ENCODE results near the gene ADCY2.

ADCY2 gene

GRCh38 chr5:7714697-7715096 is 318.8 kb downstream of the ADCY2 start:
- Histone ChIP-seq H3K4me3 (ENCODE audit: extremely low read depth, insufficient read depth, low read length, poor library complexity, severe bottlenecking) (no peak overlapping the region), H3K4me1 (ENCODE audit: control insufficient read depth, insufficient read depth, low read length, poor library complexity, severe bottlenecking) (peaks cover 16% of the 10 kb centered on the region), H3K36me3 (ENCODE audit: control insufficient read depth, insufficient read depth, low read length) (no peaks in the 10 kb centered on the region), H3K9me3 (ENCODE audit: control insufficient read depth, low read length) (no peaks in the 10 kb centered on the region), H3K27ac (ENCODE audit: low read depth, low read length, severe bottlenecking) (no peak overlapping the region)

- Histone ChIP-seq H3K9me3 (ENCODE audit: control insufficient read depth, low read length) (no peaks in the 10 kb centered on the region), H3K4me3 (ENCODE audit: extremely low read depth, insufficient read depth, low read length, poor library complexity, severe bottlenecking) (no peak overlapping the region), H3K4me1 (ENCODE audit: control insufficient read depth, insufficient read depth, low read length, poor library complexity, severe bottlenecking) (peaks cover 13% of the 10 kb centered on the region), H3K36me3 (ENCODE audit: control insufficient read depth, insufficient read depth, low read length) (no peaks in the 10 kb centered on the region), H3K27ac (ENCODE audit: low read depth, low read length, severe bottlenecking) (no peak overlapping the region)
- WGBS, 2 experiments (ENCODE audit: insufficient coverage in 2 of 2): 71 to 86% methylated on average over 3 to 4 of the region's 4 CpGs
These were observed 321.8 kb downstream of the ADCY2 start for GRCh38 chr5:7717691-7718090.

GRCh38 chr5:7728076-7728475 is 332.1 kb downstream of the ADCY2 start:
- Histone ChIP-seq H3K36me3 (ENCODE audit: control insufficient read depth, insufficient read depth, low read length) (no peaks in the 10 kb centered on the region), H3K4me1 (ENCODE audit: control insufficient read depth, insufficient read depth, low read length, poor library complexity, severe bottlenecking) (no peaks in the 10 kb centered on the region), H3K4me3 (ENCODE audit: extremely low read depth, insufficient read depth, low read length, poor library complexity, severe bottlenecking) (no peak overlapping the region), H3K9me3 (ENCODE audit: control insufficient read depth, low read length) (no peaks in the 10 kb centered on the region), H3K27ac (ENCODE audit: low read depth, low read length, severe bottlenecking) (no peak overlapping the region)
- WGBS, 2 experiments (ENCODE audit: insufficient coverage in 2 of 2): 90 to 100% methylated on average over 4 of the region's 4 CpGs

DNA sequence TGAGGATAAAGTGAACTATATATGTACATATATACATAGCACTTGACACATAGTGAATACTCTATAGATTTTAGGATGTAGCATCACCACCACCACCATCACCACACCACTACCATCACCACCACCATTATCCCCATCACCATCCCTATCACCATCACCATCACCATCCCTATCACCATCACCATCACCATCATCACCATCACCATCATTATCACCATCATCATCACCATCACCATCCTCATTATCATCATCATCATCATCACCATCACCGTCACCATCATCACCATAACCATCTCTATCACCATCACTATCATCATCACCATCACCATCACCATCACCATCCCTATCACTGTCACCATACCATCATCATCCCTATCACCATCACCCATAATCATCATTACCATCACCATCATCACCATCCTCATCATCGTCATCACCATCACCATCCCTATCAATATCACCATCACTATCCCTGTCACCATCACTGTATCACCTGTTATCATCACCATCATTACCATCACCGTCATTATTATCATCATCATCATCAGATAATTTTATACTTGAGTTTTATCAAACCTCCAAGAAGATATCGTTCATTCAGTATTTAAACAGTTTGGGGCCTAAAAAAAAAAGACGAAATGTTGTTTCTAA is 345.6 kb downstream of the ADCY2 start:
- no peaks in the 10 kb centered on the region for H3K4me1 ChIP-seq (ENCODE audit: control insufficient read depth, insufficient read depth, low read length, poor library complexity, severe bottlenecking)
- no peaks in the 10 kb centered on the region for H3K9me3 ChIP-seq (ENCODE audit: control insufficient read depth, low read length)
- H3K27ac ChIP-seq (ENCODE audit: low read depth, low read length, severe bottlenecking): no peak overlapping the region
- WGBS, 2 experiments (ENCODE audit: insufficient coverage in 2 of 2): 87 to 91% methylated on average over 3 of the region's 5 CpGs
- H3K36me3 ChIP-seq (ENCODE audit: control insufficient read depth, insufficient read depth, low read length): no peaks in the 10 kb centered on the region
- H3K4me3 ChIP-seq (ENCODE audit: extremely low read depth, insufficient read depth, low read length, poor library complexity, severe bottlenecking): no peak overlapping the region

DNA sequence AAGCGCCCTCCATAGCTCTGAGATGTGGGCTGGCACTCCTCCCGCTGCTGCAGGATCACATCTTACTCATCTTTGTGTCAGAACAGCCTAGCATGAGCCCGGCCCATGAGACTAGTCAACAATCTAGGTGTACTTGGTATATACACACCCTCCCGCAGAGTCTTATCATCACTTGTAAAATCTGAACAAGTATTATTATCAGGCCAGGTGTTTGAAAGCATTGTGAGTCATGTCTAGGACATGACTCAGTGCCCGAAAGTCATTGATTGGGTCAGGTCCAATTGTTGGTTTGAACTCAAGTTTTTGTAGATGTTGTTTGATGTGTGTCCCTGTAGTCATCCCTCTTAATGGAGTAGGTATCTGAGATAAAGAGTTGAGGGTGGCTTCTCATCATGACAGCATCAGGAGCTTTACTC is 346.3 kb downstream of the ADCY2 start:
- H3K4me3 ChIP-seq (ENCODE audit: extremely low read depth, insufficient read depth, low read length, poor library complexity, severe bottlenecking): no peak overlapping the region
- H3K36me3 ChIP-seq (ENCODE audit: control insufficient read depth, insufficient read depth, low read length): no peaks in the 10 kb centered on the region
- H3K27ac ChIP-seq (ENCODE audit: low read depth, low read length, severe bottlenecking): no peak overlapping the region
- H3K4me1 ChIP-seq (ENCODE audit: control insufficient read depth, insufficient read depth, low read length, poor library complexity, severe bottlenecking): no peaks in the 10 kb centered on the region
- WGBS, 2 experiments (ENCODE audit: insufficient coverage in 2 of 2): 89 to 94% methylated on average over 3 to 5 of the region's 5 CpGs
- H3K9me3 ChIP-seq (ENCODE audit: control insufficient read depth, low read length): no peaks in the 10 kb centered on the region

DNA sequence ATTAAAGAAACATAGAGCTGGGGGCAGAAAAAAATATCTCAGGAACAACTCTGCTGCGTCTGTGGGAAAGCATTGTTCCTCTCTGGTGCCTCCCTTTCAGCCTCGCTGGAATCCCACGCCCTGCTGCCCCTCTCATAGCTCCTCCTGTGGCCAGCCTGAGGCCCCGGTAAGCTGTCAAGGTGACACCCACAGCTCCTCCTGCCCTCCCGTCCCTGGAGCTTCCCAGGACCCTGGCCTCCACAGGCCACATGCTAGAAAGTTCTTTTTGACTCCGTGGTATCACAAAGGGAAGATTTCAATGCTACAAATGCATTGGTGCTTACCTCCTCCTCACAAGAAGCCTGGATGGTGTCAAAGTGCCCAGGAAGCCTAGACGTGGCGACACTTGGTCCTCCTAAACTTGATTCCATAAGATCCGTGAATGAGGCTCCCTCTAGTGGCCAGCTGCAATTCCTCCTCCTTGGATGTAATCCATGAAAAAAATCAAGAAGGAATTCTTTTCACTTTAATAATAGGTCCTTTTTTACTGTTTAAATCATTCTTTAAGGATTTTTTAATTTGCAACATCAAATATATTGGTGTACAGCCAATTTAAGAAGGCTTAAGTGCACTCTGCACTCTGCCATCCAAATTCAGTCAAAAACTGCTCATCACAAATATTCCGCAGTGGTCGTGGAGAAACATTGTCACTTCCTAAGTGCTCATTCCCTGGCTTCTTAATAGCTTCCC is 350.1 kb downstream of the ADCY2 start:
- Histone ChIP-seq H3K9me3 (ENCODE audit: control insufficient read depth, low read length) (no peaks in the 10 kb centered on the region), H3K36me3 (ENCODE audit: control insufficient read depth, insufficient read depth, low read length) (no peaks in the 10 kb centered on the region), H3K4me1 (ENCODE audit: control insufficient read depth, insufficient read depth, low read length, poor library complexity, severe bottlenecking) (no peaks in the 10 kb centered on the region), H3K27ac (ENCODE audit: low read depth, low read length, severe bottlenecking) (no peak overlapping the region), H3K4me3 (ENCODE audit: extremely low read depth, insufficient read depth, low read length, poor library complexity, severe bottlenecking) (no peak overlapping the region)
- 34 to 52% methylated on average over 6 to 8 of the region's 11 CpGs for WGBS, 2 experiments (ENCODE audit: insufficient coverage in 2 of 2)

GRCh38 chr5:7747728-7748127 is 351.8 kb downstream of the ADCY2 start:
- no peaks in the 10 kb centered on the region for H3K4me1 ChIP-seq (ENCODE audit: control insufficient read depth, insufficient read depth, low read length, poor library complexity, severe bottlenecking)
- H3K36me3 ChIP-seq (ENCODE audit: control insufficient read depth, insufficient read depth, low read length): no peaks in the 10 kb centered on the region
- H3K27ac ChIP-seq (ENCODE audit: low read depth, low read length, severe bottlenecking): no peak overlapping the region
- H3K4me3 ChIP-seq (ENCODE audit: extremely low read depth, insufficient read depth, low read length, poor library complexity, severe bottlenecking): no peak overlapping the region
- H3K9me3 ChIP-seq (ENCODE audit: control insufficient read depth, low read length): no peaks in the 10 kb centered on the region
- 67% methylated on average over 4 of the region's 6 CpGs; no CpG with 5 or more reads in 1 of the 2 experiments for WGBS, 2 experiments (ENCODE audit: insufficient coverage in 2 of 2)

- 84 to 88% methylated on average over 6 to 7 of the region's 7 CpGs for WGBS, 2 experiments (ENCODE audit: insufficient coverage in 2 of 2)
- Histone ChIP-seq H3K36me3 (ENCODE audit: control insufficient read depth, insufficient read depth, low read length) (no peaks in the 10 kb centered on the region), H3K4me1 (ENCODE audit: control insufficient read depth, insufficient read depth, low read length, poor library complexity, severe bottlenecking) (no peaks in the 10 kb centered on the region), H3K4me3 (ENCODE audit: extremely low read depth, insufficient read depth, low read length, poor library complexity, severe bottlenecking) (no peak overlapping the region), H3K9me3 (ENCODE audit: control insufficient read depth, low read length) (no peaks in the 10 kb centered on the region), H3K27ac (ENCODE audit: low read depth, low read length, severe bottlenecking) (no peak overlapping the region)
These were observed 353.7 kb downstream of the ADCY2 start for GRCh38 chr5:7749626-7750025.

DNA sequence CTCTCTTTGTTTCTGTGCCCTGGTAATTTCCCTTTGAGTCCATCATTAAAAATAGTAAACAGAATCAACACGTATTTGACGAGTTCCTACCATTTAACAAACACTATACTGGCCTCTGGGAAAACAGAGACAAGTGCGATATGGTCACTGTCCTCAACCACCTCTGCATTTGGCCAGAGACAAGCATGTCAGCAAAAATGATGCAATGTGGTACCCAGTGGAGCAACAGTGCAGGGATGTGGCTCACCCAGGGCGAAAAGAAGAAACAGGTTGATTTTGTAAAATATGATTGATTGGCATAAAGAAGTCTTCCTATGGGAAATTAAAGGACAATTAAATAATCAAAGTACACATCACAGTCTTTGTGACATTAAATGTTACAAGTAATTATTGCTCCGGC is 355.9 kb downstream of the ADCY2 start:
- WGBS, 2 experiments (ENCODE audit: insufficient coverage in 2 of 2): 90 to 100% methylated on average over 2 of the region's 5 CpGs
- Histone ChIP-seq H3K36me3 (ENCODE audit: control insufficient read depth, insufficient read depth, low read length) (no peaks in the 10 kb centered on the region), H3K4me1 (ENCODE audit: control insufficient read depth, insufficient read depth, low read length, poor library complexity, severe bottlenecking) (no peaks in the 10 kb centered on the region), H3K27ac (ENCODE audit: low read depth, low read length, severe bottlenecking) (no peak overlapping the region), H3K9me3 (ENCODE audit: control insufficient read depth, low read length) (no peaks in the 10 kb centered on the region), H3K4me3 (ENCODE audit: extremely low read depth, insufficient read depth, low read length, poor library complexity, severe bottlenecking) (no peak overlapping the region)

DNA sequence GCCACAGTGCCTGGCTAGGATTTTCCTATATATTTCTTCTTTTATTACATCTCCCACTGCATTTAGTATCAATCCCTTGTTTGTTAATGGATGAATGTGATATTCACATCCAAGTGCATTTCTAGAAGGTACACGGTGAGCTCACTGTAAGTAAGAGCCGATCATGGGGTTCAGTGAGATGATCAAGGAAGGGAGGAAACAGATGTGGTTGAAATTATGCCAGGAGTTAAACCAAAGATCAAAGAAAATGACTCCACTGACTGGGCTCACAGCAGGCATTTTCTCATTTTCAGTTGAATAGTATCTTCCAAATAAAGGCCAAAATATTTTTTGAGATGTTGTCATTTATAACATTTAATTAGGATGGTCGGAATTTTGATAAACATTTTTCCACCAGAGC is 357.2 kb downstream of the ADCY2 start:
- Histone ChIP-seq H3K4me1 (ENCODE audit: control insufficient read depth, insufficient read depth, low read length, poor library complexity, severe bottlenecking) (no peaks in the 10 kb centered on the region), H3K36me3 (ENCODE audit: control insufficient read depth, insufficient read depth, low read length) (no peaks in the 10 kb centered on the region), H3K9me3 (ENCODE audit: control insufficient read depth, low read length) (no peaks in the 10 kb centered on the region), H3K27ac (ENCODE audit: low read depth, low read length, severe bottlenecking) (no peak overlapping the region), H3K4me3 (ENCODE audit: extremely low read depth, insufficient read depth, low read length, poor library complexity, severe bottlenecking) (no peak overlapping the region)
- WGBS, 2 experiments (ENCODE audit: insufficient coverage in 2 of 2): 80 to 83% methylated on average over 1 of the region's 3 CpGs

GRCh38 chr5:7753596-7753995 is 357.7 kb downstream of the ADCY2 start:
- no peak overlapping the region for H3K4me3 ChIP-seq (ENCODE audit: extremely low read depth, insufficient read depth, low read length, poor library complexity, severe bottlenecking)
- WGBS, 2 experiments (ENCODE audit: insufficient coverage in 2 of 2): no CpG with 5 or more reads among the region's 1 CpG
- H3K27ac ChIP-seq (ENCODE audit: low read depth, low read length, severe bottlenecking): no peak overlapping the region
- H3K36me3 ChIP-seq (ENCODE audit: control insufficient read depth, insufficient read depth, low read length): no peaks in the 10 kb centered on the region
- H3K4me1 ChIP-seq (ENCODE audit: control insufficient read depth, insufficient read depth, low read length, poor library complexity, severe bottlenecking): no peaks in the 10 kb centered on the region
- no peaks in the 10 kb centered on the region for H3K9me3 ChIP-seq (ENCODE audit: control insufficient read depth, low read length)

Data from mesodermal cell (in vitro differentiated cells).